HepG2 (cell line): Measurements from ENCODE around the gene BEND3.

Source experiments
- CCAR2 ChIP-seq: fragments of 200-400 bp; formaldehyde crosslinking; optimal IDR thresholded peaks from 2 replicates; pipeline ENCODE3; 2018; ENCODE audit warnings: low read depth, mild to moderate bottlenecking, low read length, moderate library complexity
- FOXJ3 ChIP-seq: sonication (generic); formaldehyde crosslinking; IDR thresholded peaks from 2 replicates; pipeline ENCODE4 v1.4.0; 2020; ENCODE audit warnings: missing genetic modification reagents, mild to moderate bottlenecking, borderline replicate concordance
- SIN3B ChIP-seq: fragments of 150-350 bp; IDR thresholded peaks from 2 replicates; pipeline ENCODE4 v1.6.1; 2014; ENCODE audit warnings: low read length
- ZBTB7A ChIP-seq: sonication (generic); formaldehyde crosslinking; IDR thresholded peaks from 2 replicates; pipeline ENCODE4 v1.8.0; 2022; ENCODE audit warnings: mild to moderate bottlenecking, missing genetic modification reagents

DNA sequence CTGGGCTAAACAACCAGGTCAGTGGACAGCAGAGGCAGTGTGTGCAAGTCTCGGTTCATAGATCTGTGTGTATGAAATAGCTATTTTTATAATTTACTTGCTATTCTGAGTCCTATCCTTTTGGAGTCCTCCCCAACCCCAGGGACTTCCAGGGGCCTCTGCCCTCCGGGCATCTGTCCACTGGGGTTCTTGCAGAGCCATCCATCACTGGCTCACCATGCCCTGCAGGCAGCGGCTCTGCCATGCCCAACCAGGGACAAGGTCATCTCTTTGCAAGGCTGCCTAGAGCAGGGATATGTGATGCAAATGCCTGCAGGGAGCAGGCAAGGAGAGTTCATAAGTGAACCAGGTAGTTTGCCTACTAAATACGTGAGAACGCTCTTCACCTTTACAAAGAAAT, 10.5 kb upstream of the BEND3 start:
- no peak for TF ChIP-seq SIN3B
- TF ChIP-seq FOXJ3 (CRISPR knock-in tag): no peak
- TF ChIP-seq ZBTB7A (CRISPR knock-in tag): no peak
- TF ChIP-seq CCAR2: no peak
